Measurements from ENCODE around the gene CSF2. TPM values are rescaled to one million over a fixed set of nuclear protein-coding genes. Genes with fewer than 3 reads are reported as not detected.
A peak's percentile ranks its signal among the peaks of the same experiment; 100 is the strongest.

The CSF2 gene
- total RNA-seq, 1 donor from 2014 or later = not detected

DNA sequence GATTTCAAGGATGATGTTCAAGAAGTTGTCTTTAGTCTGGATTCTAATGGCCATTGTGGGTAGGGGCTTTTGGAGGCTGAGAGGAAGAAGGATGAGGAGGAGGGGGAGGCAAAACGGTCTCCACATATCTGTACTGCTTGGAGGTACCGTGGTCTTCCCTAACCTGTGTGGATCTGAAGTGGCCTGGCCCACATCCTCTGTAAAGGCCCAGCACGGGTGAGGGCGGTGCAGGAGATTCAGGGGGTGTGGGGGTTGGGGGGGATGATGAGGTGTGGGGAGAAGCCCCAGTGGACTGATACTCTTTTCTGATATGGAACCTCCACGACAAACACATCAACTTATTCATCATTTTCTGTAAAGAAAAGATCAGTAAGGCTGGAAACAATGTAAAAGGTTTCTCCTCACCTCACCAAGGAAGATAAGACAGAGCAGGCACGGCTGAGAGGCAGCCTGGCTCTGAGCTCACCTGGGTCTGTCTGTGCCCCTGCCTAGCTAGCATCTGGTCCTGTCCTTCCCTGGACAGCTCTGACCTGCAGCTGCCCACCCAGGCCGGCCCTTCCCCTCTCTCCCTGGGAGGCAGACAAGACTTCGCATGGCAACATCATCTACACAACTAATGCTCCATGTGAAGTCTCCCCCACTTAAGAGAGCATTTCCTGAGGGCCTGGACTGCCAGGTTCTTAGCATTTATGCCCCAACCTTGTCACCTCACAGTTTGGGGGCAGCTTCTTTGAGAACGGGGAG lies 18.7 kb upstream of the CSF2 start:
- no peaks in the 10 kb centered on the region for H3K9me3 Mint-ChIP-seq (ENCODE audit: low read depth)
- H3K27me3 Mint-ChIP-seq (ENCODE audit: low read depth) = peaks cover 16% of the 10 kb centered on the region
- no peak overlapping the region for H3K27ac Mint-ChIP-seq (ENCODE audit: unreplicated experiment)
- DNase-seq (ENCODE audit: low spot score) = no peak
- TF ChIP-seq, protein P1, sequence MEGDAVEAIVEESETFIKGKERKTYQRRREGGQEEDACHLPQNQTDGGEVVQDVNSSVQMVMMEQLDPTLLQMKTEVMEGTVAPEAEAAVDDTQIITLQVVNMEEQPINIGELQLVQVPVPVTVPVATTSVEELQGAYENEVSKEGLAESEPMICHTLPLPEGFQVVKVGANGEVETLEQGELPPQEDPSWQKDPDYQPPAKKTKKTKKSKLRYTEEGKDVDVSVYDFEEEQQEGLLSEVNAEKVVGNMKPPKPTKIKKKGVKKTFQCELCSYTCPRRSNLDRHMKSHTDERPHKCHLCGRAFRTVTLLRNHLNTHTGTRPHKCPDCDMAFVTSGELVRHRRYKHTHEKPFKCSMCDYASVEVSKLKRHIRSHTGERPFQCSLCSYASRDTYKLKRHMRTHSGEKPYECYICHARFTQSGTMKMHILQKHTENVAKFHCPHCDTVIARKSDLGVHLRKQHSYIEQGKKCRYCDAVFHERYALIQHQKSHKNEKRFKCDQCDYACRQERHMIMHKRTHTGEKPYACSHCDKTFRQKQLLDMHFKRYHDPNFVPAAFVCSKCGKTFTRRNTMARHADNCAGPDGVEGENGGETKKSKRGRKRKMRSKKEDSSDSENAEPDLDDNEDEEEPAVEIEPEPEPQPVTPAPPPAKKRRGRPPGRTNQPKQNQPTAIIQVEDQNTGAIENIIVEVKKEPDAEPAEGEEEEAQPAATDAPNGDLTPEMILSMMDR (IDR thresholded peaks at IDR 0.05) = no peak
- H3K36me3 Mint-ChIP-seq (ENCODE audit: low read depth) = no peaks in the 10 kb centered on the region
- no peaks in the 10 kb centered on the region for H3K4me1 Mint-ChIP-seq (ENCODE audit: low read depth)
- H3K4me3 Mint-ChIP-seq (ENCODE audit: unreplicated experiment) = no peak overlapping the region

DNA sequence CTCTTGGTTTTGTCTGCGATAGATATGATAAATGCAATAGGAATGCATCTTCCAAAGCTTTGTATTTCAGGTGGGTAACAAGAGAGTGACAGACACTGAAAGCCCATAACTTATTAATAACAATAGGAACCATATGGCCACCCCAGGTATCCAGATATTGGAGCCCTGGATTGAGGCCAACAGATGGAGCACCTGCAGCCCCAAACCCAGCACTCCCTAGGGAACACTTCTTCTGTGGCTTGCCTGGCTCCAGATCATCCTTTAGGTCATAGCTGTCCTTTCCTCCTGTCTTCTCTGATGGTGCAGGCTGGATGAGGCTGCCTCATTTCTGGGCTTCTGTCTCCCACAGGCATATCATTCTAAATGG lies 18.2 kb upstream of the CSF2 start:
- H3K4me3 Mint-ChIP-seq (ENCODE audit: unreplicated experiment) = no peak overlapping the region
- peaks cover 15% of the 10 kb centered on the region for H3K27me3 Mint-ChIP-seq (ENCODE audit: low read depth)
- TF ChIP-seq, protein P1 (IDR thresholded peaks at IDR 0.05) = no peak
- no peaks in the 10 kb centered on the region for H3K9me3 Mint-ChIP-seq (ENCODE audit: low read depth)
- no peak for DNase-seq (ENCODE audit: low spot score)
- no peaks in the 10 kb centered on the region for H3K36me3 Mint-ChIP-seq (ENCODE audit: low read depth)
- H3K27ac Mint-ChIP-seq (ENCODE audit: unreplicated experiment) = no peak overlapping the region
- H3K4me1 Mint-ChIP-seq (ENCODE audit: low read depth) = no peaks in the 10 kb centered on the region

DNA sequence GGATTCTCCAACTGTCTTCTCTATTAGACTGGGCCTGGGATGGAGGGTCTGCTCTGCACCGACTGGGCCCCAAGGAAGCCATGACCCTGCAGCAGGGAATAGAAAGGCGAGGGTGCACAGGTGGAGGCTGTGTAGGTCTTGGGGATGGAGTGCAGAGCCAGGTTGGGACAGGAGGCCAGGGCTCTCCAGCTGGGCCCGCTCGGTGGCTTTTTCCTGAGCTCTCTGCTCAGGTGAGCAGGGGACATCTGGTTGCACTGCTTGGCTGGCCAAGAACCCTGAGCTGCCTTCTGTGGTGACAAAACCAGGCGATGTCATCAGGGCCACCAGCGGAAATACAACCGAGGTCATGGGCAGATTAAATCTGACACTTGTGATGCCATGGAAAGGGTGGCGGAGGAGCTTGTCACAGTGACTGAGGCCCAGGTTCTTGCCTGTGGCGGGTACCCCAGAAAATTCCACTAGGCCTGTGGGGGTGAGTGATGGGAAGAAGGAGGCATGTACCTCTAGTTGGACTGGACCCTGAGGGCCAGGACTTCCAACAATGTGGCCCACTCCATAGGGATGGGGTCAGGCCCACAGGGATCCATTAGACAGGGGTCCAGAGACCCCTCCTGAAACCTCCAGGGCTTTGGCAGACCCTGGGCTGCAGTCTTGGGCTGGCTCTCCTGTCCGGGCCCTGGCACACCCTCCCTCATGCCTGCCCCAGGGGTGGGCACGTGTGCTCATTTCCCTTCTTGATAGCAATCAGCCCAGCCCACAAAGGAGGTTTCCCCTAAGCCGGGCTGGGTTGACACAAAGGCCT lies 17.6 kb upstream of the CSF2 start:
- Mint-ChIP-seq H3K9me3 (ENCODE audit: low read depth) (no peaks in the 10 kb centered on the region), H3K27me3 (ENCODE audit: low read depth) (peaks cover 15% of the 10 kb centered on the region), H3K4me3 (ENCODE audit: unreplicated experiment) (no peak overlapping the region), H3K27ac (ENCODE audit: unreplicated experiment) (no peak overlapping the region), H3K4me1 (ENCODE audit: low read depth) (no peaks in the 10 kb centered on the region), H3K36me3 (ENCODE audit: low read depth) (no peaks in the 10 kb centered on the region)
- peak; percentile 64 for DNase-seq (ENCODE audit: low spot score)
- TF ChIP-seq, protein P1 (IDR thresholded peaks at IDR 0.05) = no peak

DNA sequence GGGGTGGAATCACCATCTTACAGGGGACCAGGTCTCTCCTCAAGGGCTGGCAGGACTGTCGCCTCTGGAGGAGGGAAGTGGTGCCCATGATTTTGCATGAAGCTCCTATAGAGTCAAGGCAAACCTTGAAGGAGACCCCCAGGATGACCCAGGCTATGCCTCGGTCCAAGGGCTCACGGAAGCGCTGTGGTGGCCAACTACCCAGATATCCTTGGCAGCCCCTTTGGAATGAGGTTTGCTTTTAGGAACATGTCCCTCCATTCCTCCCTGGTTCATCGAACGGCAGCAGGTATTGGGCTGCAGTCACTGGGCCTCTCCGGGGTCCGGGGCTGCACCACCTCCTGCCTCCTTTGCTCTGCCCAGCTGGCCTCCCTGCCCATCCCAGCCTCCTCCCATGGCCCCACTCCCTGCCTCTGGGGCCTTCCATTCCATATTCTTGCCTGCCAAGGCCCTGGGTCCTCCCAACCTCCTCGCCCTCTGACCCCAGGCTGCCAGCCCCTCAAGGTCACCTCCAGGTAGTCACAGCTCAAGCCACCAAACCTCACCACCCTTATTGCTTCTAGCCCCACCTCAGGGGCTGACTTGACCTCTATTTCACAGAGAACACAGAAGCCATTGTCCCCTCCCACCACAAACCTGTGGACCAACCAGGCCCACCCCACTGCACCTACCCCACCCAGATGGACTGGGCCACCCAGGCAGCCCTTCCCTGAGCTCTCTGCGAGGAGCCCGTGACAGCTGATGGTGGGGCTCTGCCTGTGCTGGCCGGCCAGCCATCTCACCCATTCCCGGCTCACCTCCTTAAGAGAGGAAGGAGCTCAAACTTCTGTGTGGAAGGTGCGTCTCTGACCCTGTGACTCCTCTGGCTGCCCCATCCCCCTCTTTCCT lies 16.7 kb upstream of the CSF2 start:
- no peaks in the 10 kb centered on the region for H3K9me3 Mint-ChIP-seq (ENCODE audit: low read depth)

More for the DNA sequence above, 16.7 kb upstream of the CSF2 start:
- H3K4me1 Mint-ChIP-seq (ENCODE audit: low read depth) = no peaks in the 10 kb centered on the region
- no peak overlapping the region for H3K4me3 Mint-ChIP-seq (ENCODE audit: unreplicated experiment)
- DNase-seq (ENCODE audit: low spot score) = peak; percentile 72
- no peaks in the 10 kb centered on the region for H3K36me3 Mint-ChIP-seq (ENCODE audit: low read depth)
- TF ChIP-seq, protein P1 (IDR thresholded peaks at IDR 0.05) = no peak
- H3K27me3 Mint-ChIP-seq (ENCODE audit: low read depth) = peaks cover 10% of the 10 kb centered on the region
- H3K27ac Mint-ChIP-seq (ENCODE audit: unreplicated experiment) = no peak overlapping the region

All from chondrocyte (in vitro differentiated cells).